Fibroblast of skin of back (primary cell): ENCODE data around the gene UVRAG.

Experiments used
- DNase-seq: peaks from one replicate; pipeline ENCODE4 v3.0.0-alpha.2; 2013

Gene UVRAG

DNA sequence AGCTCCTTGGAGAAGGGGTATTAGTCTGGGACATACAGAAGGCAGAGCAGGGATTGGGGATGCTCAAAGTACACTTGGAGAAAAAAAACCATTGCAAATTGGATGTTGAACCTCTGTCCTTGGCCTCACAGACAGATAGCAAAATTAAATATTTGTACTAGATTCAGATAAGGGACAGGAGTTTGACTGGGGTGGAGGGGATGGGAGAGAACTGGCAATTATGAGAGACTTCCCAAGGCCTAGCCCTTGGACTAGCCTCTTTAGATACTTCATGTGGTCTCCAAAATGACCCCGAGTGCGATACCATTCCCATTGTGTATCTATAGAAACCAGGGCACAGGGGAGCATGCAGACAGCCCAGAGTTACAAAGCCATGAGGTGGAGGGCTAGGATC is 30.9 kb upstream of the UVRAG start:
- no peak for DNase-seq

- no peak for DNase-seq
These were observed 30.5 kb upstream of the UVRAG start for GRCh38 chr11:75784506-75784905.

- no peak for DNase-seq
These were observed 29.8 kb upstream of the UVRAG start for GRCh38 chr11:75785187-75785586.

GRCh38 chr11:75786101-75786736 is 28.8 kb upstream of the UVRAG start:
- DNase-seq: no peak

DNA sequence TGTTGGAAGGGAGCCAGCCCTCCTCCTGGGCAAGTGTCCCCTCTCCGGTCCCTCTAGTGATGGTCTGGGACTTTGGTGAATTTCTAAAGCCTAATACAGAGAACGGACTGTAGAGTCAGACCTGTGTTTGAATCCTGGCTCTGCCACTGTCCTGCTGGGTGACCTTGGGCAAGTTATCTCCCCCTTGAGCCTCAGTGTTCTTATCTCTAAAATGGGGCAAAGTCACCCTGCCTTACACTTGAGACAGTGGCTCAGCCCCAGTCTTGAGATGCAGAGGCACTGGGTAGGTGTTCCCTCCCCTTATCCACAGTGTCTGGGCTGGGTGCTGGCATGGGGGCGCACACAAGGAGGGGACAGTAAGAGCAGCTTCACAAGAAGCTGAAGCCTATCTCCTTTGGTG is 25.5 kb upstream of the UVRAG start:
- no peak for DNase-seq

GRCh38 chr11:75790986-75791385 is 24.0 kb upstream of the UVRAG start:
- no peak for DNase-seq

DNA sequence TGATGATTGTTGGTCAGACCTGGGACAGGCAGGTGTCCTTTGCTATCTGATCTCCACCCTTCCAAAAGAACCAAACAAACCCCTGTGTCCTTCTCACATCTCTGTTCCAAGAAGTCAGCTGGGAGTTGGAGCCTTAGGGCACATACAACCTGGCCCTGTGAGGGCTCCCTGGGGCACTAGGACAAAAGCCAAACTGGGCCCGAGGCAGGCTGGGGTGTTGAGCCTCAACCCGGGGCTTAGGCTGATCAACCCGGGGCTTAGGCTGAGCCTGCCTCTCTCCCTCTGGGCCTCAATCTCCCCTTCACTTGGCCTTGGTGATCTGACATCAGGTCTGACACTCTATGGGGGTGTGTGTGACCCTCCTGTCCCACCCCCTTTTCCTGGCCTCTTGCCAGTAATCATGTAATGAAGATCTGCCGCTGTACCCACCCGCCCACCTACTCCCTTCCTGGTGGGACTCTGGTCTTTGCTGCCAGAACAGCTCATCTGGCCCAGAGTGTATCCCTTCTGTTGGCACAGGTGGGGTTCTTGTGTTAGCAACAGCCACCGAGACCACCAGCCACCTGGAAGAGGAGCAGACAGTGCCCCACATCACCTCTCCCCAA is 22.8 kb upstream of the UVRAG start:
- DNase-seq: no peak

GRCh38 chr11:75792997-75793800 is 21.8 kb upstream of the UVRAG start:
- no peak for DNase-seq

- no peak for DNase-seq
These were observed 21.0 kb upstream of the UVRAG start for GRCh38 chr11:75793966-75794365.

DNA sequence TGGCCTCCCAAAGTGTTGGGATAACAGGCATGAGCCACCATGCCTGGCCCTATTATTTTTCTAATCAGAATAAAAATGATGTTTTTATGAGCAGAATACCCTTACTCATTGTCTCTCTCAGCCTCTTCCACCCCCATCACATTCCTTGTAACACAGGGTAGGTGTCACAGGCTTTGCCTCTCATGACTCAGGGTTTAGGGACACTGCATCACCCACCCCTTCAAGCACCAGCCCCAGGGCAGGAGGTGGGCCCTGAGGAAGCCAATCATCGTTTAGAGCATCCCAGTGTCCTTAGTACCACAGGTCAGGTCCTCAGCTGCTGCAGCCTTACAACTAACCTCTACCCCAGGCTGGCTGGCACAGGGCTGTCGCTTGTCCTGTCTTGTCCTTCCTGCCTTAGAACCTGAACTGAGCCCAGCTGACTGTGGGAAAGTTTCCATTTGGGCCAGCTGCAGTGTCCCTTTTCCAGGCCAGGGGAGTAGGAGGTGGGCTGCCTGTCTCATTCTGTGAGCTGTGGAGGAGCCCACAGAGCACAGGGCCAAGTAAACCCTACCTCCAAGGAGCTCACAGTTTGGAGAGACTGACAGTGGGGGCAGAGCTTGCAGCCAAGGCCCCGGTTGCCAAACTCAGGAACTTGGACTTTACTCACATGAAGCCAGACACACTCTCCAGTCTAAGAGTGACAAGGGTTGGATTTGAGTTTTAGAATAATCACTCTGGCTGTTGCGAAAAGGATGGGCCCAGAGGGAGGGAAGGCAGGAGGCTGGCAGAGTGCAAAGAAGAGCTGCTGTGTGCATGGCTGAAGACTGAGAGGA is 19.5 kb upstream of the UVRAG start:
- DNase-seq: peak; percentile 16

GRCh38 chr11:75796091-75796435 is 18.9 kb upstream of the UVRAG start:
- DNase-seq: no peak

DNA sequence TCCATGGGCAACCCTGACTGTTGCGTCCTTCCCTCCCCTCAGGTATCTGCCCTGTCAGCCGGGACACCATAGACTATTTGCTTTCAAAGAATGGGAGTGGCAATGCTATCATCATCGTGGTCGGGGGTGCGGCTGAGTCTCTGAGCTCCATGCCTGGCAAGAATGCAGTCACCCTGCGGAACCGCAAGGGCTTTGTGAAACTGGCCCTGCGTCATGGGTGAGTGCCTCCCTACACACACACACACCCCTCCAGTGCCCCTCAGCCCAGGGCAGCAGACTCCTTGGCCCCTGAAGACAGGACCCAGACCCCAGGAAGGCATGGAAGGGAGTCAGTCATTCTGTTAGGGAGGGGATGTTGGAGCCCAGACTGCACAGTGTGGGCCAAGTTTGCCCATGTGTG is 17.9 kb upstream of the UVRAG start:
- no peak for DNase-seq

GRCh38 chr11:75797792-75798191 is 17.2 kb upstream of the UVRAG start:
- DNase-seq: peak; percentile 49

DNA sequence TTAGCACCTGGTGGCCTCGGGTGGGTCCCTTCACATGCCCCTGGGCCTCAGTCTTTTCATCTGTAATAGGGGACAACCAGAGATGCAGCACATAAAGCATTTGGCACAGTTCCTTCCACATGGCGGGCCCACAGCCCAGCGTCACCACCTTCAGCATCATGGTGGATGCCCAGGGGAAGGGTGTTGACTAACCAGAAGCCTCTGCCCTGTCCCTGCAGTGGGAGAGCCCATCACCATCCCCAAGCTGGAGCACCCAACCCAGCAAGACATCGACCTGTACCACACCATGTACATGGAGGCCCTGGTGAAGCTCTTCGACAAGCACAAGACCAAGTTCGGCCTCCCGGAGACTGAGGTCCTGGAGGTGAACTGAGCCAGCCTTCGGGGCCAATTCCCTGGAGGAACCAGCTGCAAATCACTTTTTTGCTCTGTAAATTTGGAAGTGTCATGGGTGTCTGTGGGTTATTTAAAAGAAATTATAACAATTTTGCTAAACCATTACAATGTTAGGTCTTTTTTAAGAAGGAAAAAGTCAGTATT is 14.8 kb upstream of the UVRAG start:
- DNase-seq: no peak

DNA sequence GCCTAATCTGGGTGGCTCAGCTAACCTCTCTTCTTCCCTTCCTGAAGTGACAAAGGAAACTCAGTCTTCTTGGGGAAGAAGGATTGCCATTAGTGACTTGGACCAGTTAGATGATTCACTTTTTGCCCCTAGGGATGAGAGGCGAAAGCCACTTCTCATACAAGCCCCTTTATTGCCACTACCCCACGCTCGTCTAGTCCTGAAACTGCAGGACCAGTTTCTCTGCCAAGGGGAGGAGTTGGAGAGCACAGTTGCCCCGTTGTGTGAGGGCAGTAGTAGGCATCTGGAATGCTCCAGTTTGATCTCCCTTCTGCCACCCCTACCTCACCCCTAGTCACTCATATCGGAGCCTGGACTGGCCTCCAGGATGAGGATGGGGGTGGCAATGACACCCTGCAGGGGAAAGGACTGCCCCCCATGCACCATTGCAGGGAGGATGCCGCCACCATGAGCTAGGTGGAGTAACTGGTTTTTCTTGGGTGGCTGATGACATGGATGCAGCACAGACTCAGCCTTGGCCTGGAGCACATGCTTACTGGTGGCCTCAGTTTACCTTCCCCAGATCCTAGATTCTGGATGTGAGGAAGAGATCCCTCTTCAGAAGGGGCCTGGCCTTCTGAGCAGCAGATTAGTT is 14.2 kb upstream of the UVRAG start:
- no peak for DNase-seq

- no peak for DNase-seq
These were observed 13.5 kb upstream of the UVRAG start for GRCh38 chr11:75801362-75802020.

- no peak for DNase-seq
These were observed 12.7 kb upstream of the UVRAG start for GRCh38 chr11:75802021-75802912.

DNA sequence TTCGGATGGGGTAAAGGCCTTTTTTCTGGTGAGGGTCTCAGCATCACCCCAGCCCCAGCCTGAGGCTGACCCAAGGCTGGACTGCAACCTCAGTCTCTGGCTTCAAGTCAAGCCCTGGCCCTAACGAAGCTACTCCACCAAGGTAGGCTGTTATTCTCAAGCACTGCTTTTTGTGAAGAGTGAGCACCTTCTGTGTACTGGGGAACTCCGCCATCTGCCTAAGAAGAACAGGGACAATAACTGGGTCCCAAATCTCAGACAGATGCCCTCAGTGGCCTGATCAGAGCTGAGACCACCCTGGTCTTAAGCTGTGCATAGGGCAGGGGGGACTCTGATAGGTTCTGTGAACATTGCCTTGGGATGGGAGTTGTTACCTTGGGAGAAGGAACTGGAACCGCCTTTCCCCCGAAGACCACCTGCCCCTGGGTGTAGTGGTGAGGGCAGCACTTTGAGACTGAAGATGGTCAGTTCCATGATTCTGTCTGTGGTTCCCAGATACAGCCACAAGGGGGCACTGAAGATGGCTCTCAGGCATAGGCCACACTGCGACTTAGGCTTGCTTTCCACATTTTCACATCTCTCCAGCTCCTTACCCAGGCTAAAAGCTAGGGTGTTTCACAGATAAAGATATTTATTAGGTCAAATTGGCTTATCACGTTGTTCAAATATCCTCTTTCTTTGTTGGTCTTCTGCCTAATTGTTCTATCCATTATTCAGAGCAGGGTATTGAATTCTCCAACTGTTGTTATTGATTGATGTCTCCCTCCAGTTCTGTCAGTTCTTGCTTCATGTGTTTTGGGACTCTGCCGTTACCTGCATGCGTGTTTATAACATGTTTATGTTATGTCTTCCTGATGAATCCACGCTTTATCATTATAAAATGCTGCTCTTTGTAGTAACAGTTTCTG is 11.8 kb upstream of the UVRAG start:
- DNase-seq: peak; percentile 61

- no peak for DNase-seq
These were observed 5.9 kb upstream of the UVRAG start for GRCh38 chr11:75809111-75809510.

DNA sequence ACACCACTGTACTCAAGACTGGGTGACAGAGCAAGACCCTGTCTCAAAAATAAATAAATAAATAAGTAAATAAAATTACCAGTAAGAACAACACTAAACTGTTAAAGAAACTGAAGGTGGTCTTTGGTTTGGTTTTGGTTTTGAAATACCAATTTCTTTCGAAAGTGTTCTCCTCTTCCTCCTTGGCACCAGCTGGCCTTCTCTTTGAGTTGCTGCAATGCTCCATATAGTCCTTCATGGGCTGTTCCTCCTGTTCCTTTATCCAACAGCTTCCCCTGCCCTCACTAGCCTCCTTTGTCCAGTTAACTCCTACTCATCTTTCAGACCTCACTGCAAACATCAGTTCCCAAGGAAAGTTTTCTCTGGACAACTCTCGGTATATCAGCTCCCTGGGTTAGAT is 5.0 kb upstream of the UVRAG start:
- no peak for DNase-seq
